NCI-H2107 (cell line): ENCODE results near the gene TMEM116.
"Not testable (repeated sequence)": the region's sequence is repeated elsewhere in the genome, so short reads cannot be mapped to it uniquely, and the experiment has no call there.

Source experiments
- DNase-seq: peaks from one replicate; lab custom pipeline; 2025; lab: John Stamatoyannopoulos, UW

Gene TMEM116

GRCh38 chr12:111976291-111976690 lies 36.7 kb downstream of the TMEM116 start:
- no peak for DNase-seq

DNA sequence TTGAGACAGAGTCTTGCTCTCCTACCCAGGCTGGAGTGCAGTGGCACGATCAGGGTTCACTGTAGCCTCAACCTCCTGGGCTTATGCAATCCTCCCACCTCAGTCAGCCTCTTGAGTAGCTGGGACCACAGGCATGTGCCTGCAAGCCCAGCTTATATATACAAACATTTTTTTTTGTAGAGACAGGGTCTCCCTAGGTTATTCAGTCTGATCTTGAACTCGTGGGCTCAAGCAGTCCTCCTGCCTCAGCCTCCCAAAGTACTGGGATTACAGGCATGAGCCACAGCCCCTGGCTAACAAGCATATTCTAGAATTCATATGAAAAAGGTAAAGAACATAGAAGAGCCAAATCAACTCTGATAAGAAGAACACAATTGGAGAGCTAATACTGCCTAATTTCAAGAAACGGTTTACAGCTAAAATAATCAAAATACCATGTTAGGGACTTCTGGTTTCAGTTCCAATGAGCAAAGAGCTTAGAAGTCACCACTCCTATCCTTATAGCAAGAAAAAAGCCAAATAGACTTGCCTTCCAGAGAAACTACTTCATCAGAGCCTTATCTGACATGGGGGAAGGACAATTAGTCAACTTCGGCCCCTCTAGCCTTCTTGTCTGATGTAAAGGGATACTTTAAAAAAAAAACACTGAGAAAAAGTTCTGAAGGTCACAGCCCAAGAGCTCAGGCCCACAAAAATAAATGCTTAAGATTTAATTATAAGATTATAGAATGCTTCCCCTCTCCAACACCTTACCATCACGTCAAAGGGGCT lies 37.6 kb downstream of the TMEM116 start:
- no peak for DNase-seq

- DNase-seq = no peak
Measured at GRCh38 chr12:111971800-111972199, 41.2 kb downstream of the TMEM116 start.

- no peak for DNase-seq
Measured at GRCh38 chr12:111964935-111965334, 48.0 kb downstream of the TMEM116 start.

- DNase-seq = not testable (repeated sequence)
Measured at GRCh38 chr12:111959518-111959917, 53.4 kb downstream of the TMEM116 start.

- not testable (repeated sequence) for DNase-seq
Measured at GRCh38 chr12:111957224-111957623, 55.7 kb downstream of the TMEM116 start.

- DNase-seq = no peak
Measured at GRCh38 chr12:111954969-111955368, 58.0 kb downstream of the TMEM116 start.

DNA sequence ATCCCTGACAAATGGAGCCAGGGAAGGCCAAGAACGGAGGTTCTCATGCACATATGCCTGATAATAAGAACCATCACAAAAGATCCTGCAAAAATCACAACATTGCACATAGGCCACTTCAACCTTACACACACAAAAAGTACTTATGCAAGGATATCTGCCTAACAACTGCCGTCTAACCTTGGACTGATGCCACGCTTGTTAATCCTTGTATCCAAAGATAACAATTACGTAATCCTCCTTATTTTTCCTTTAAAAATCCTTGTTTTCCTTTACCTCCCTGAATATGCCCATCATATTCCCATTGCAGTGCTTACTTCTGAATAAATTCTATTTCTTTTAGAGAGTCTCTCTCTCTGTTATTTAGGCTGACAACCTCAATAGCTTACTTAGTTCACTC lies 59.5 kb downstream of the TMEM116 start:
- DNase-seq = no peak

GRCh38 chr12:111952084-111952787 lies 60.7 kb downstream of the TMEM116 start:
- not testable (repeated sequence) for DNase-seq

- not testable (repeated sequence) for DNase-seq
Measured at GRCh38 chr12:111950961-111951676, 61.8 kb downstream of the TMEM116 start.

DNA sequence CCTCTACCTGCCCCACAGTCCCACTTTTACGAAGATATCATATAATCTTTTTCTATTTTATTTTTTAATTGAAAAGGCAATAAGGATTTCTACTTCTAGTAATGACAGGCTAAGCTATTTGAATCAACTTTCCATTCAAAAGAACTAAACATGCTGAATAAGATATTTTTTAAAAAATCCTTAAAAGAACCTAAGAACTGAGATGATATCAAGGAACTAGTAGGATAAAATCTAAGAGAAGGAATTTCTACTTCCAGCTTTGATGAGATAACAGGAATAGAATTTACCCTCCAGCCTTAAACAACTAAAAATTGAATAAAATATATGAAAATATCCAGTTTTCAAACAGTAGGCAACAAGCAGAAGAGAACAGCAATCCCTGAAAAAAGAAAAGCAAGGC lies 69.0 kb downstream of the TMEM116 start:
- DNase-seq = no peak

DNA sequence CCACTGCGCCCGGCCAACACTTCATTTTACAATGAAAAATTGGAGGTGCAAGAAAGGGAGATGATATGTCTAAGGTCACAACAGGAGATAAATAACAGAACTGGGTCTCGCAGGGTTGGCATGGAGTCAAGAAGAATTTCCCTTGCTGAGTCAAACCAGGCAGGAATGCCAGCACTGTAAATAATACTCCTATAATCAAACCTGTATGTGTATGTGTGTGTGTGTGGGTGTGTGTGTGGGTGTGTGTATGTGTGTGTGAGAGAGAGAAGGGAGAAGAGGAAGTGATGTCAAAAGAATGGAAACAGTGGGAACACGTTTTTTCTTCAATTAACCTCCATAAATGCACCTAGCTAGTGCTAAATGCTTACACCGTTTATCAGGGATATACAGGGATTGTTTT lies 70.4 kb downstream of the TMEM116 start:
- DNase-seq = no peak

- DNase-seq = no peak
Measured at GRCh38 chr12:111937429-111937828, 75.5 kb downstream of the TMEM116 start.

- DNase-seq = no peak
Measured at GRCh38 chr12:111936869-111937268, 76.1 kb downstream of the TMEM116 start.

GRCh38 chr12:111932241-111932640 lies 80.7 kb downstream of the TMEM116 start:
- DNase-seq = no peak

GRCh38 chr12:111927346-111927745 lies 85.6 kb downstream of the TMEM116 start:
- no peak for DNase-seq

GRCh38 chr12:111926631-111927030 lies 86.3 kb downstream of the TMEM116 start:
- DNase-seq = no peak

GRCh38 chr12:111925171-111925570 lies 87.8 kb downstream of the TMEM116 start:
- no peak for DNase-seq

GRCh38 chr12:111907740-111908139 lies 105.2 kb downstream of the TMEM116 start:
- DNase-seq = no peak

- DNase-seq = no peak
Measured at GRCh38 chr12:111905502-111905901, 107.5 kb downstream of the TMEM116 start.

- no peak for DNase-seq
Measured at GRCh38 chr12:111904446-111904975, 108.5 kb downstream of the TMEM116 start.

GRCh38 chr12:111901182-111901581 lies 111.8 kb downstream of the TMEM116 start:
- DNase-seq = no peak

GRCh38 chr12:111894556-111894955 lies 118.4 kb downstream of the TMEM116 start:
- no peak for DNase-seq
